GM19467 (cell line): ENCODE data around the gene HS3ST3A1.
"Not testable (repeated sequence)": the region's sequence is repeated elsewhere in the genome, so short reads cannot be mapped to it uniquely, and the experiment has no call there.

ENCODE experiments used
- ATAC-seq: cut with Tn5 transposase; IDR thresholded peaks from one replicate; pipeline ENCODE4 v1.9.1; 2021; ENCODE audit warnings: mild to moderate bottlenecking, moderate library complexity; ENCODE audit not compliant: unreplicated experiment

Gene HS3ST3A1

GRCh38 chr17:13539421-13539820 lies 62.3 kb downstream of the HS3ST3A1 start:
- ATAC-seq, result no peak

GRCh38 chr17:13538841-13539411 lies 62.8 kb downstream of the HS3ST3A1 start:
- ATAC-seq, result no peak

- no peak for ATAC-seq
Measured at GRCh38 chr17:13537871-13538643, 63.7 kb downstream of the HS3ST3A1 start.

GRCh38 chr17:13537167-13537731 lies 64.5 kb downstream of the HS3ST3A1 start:
- ATAC-seq, result no peak

- no peak for ATAC-seq
Measured at GRCh38 chr17:13534946-13535345, 66.8 kb downstream of the HS3ST3A1 start.

- no peak for ATAC-seq
Measured at GRCh38 chr17:13531721-13532120, 70.0 kb downstream of the HS3ST3A1 start.

- ATAC-seq, result no peak
Measured at GRCh38 chr17:13525876-13526275, 75.9 kb downstream of the HS3ST3A1 start.

- no peak for ATAC-seq
Measured at GRCh38 chr17:13523164-13523563, 78.6 kb downstream of the HS3ST3A1 start.

GRCh38 chr17:13522749-13523148 lies 79.0 kb downstream of the HS3ST3A1 start:
- no peak for ATAC-seq

GRCh38 chr17:13521784-13522183 lies 79.9 kb downstream of the HS3ST3A1 start:
- no peak for ATAC-seq

GRCh38 chr17:13520899-13521572 lies 80.7 kb downstream of the HS3ST3A1 start:
- ATAC-seq, result no peak

GRCh38 chr17:13518261-13519000 lies 83.3 kb downstream of the HS3ST3A1 start:
- no peak for ATAC-seq

- ATAC-seq, result no peak
Measured at GRCh38 chr17:13513039-13513405, 88.7 kb downstream of the HS3ST3A1 start.

- ATAC-seq, result no peak
Measured at GRCh38 chr17:13510062-13510461, 91.7 kb downstream of the HS3ST3A1 start.

- no peak for ATAC-seq
Measured at GRCh38 chr17:13509527-13509926, 92.2 kb downstream of the HS3ST3A1 start.

GRCh38 chr17:13508896-13509295 lies 92.8 kb downstream of the HS3ST3A1 start:
- no peak for ATAC-seq

GRCh38 chr17:13503526-13503925 lies 98.2 kb downstream of the HS3ST3A1 start:
- ATAC-seq, result no peak

- no peak for ATAC-seq
Measured at GRCh38 chr17:13502263-13502662, 99.5 kb downstream of the HS3ST3A1 start.

GRCh38 chr17:13500947-13501346 lies 100.8 kb downstream of the HS3ST3A1 start:
- no peak for ATAC-seq

GRCh38 chr17:13498184-13498583 lies 103.5 kb downstream of the HS3ST3A1 start:
- no peak for ATAC-seq

GRCh38 chr17:13496553-13497056 lies 105.1 kb downstream of the HS3ST3A1 start:
- ATAC-seq, result not testable (repeated sequence)
